Tibial nerve (tissue), 4 donors: ENCODE results near the gene NDUFAF2. TPM values are rescaled to one million over a fixed set of nuclear protein-coding genes. Genes with fewer than 3 reads are reported as not detected.

Experiments
- DNase-seq, 2 donors: peaks; one replicate each; pipeline ENCODE4 v3.0.0-alpha.2; 2019; ENCODE audit warnings: low spot score in 2 of 2
- H3K27ac ChIP-seq, 4 donors: fragments of 200-600 bp; sonication (generic) in 3 of 4; one replicate each; pipeline ENCODE4 v1.5.1; 2017 to 2019; ENCODE audit warnings: mild to moderate bottlenecking in 1 of 4
- H3K27me3 ChIP-seq, 2 donors: fragments of 200-600 bp; sonication (generic) in 1 of 2; one replicate each; pipeline versions ENCODE4 v1.5.1 to v1.6.0; 2017 to 2019
- H3K36me3 ChIP-seq, 3 donors: fragments of 200-600 bp; sonication (generic); one replicate each; pipeline ENCODE4 v1.5.1; 2018 to 2019
- H3K4me1 ChIP-seq, 4 donors: fragments of 200-600 bp; sonication (generic) in 3 of 4; one replicate each; pipeline ENCODE4 v1.5.1; 2017 to 2019
- H3K4me3 ChIP-seq, 4 donors: fragments of 200-600 bp; sonication (generic) in 3 of 4; one replicate each; pipeline ENCODE4 v1.5.1; 2017 to 2019; ENCODE audit warnings: mild to moderate bottlenecking in 1 of 4, moderate library complexity in 1 of 4
- H3K9me3 ChIP-seq, 4 donors: fragments of 200-600 bp; sonication (generic) in 3 of 4; one replicate each; pipeline ENCODE4 v1.5.1; 2017 to 2019
- EP300 ChIP-seq, 2 donors: sonication (generic); formaldehyde crosslinking; IDR thresholded peaks; one replicate each; pipeline ENCODE4 v1.6.1; 2017; ENCODE audit warnings: antibody characterized with exemption in 2 of 2, mild to moderate bottlenecking in 1 of 2
- POLR2A ChIP-seq, 2 donors: fragments of 450-650 bp; IDR thresholded peaks; one replicate each; pipeline ENCODE4 v1.6.1; 2017; ENCODE audit warnings: antibody characterized with exemption in 2 of 2, mild to moderate bottlenecking in 2 of 2, moderate library complexity in 2 of 2
- WGBS, 2 donors: methylation state at CpG; one replicate each; pipeline ENCODE4 v1.1.5; 2018; 5-methylcytosine and 5-hydroxymethylcytosine counted together
- total RNA-seq, 4 donors: library from RNA; depleted of rRNA; stranded (reverse); fragments of >200 nt; gene quantifications; one replicate each; pipeline ENCODE4 v1.1.0, GENCODE V29; 2016
- TF ChIP-seq, protein P1 (sequence below), 5 experiments: fragments of 200-600 bp in 3 of 5; fragments of 450-650 bp in 2 of 5; sonication (generic) in 3 of 5; IDR thresholded peaks; one replicate each; pipeline ENCODE4 v1.5.1; 2016 to 2019; ENCODE audit warnings: antibody characterized with exemption in 5 of 5, mild to moderate bottlenecking in 3 of 5, moderate library complexity in 2 of 5

Gene NDUFAF2
- total RNA-seq, 4 donors from 2014 or later = 16.2 to 46.5 (median 24.2) TPM

DNA sequence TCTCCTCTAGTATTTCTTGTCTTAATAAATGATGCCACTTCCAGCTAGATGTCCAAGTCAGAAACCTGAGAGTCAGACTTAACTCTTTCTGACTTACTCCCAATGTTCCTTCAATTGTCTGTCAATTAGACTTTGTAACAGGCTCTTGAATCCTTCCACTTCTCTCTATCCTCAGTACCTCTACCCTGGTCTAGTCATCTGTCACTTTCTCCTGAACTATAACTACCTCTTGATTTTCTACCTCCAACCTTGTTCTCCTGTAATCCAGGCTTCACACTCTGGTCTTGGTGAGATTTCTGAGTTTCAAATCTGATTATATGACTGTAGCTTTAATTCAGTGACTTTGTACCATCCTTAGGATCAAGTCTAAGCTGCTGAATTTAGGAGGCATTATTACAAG is 64.9 kb downstream of the NDUFAF2 start:
- Histone ChIP-seq H3K27ac (no peak overlapping the region), H3K4me1 (peaks cover 0 to 5% (median 0%) of the 10 kb centered on the region in 4 donors)

DNA sequence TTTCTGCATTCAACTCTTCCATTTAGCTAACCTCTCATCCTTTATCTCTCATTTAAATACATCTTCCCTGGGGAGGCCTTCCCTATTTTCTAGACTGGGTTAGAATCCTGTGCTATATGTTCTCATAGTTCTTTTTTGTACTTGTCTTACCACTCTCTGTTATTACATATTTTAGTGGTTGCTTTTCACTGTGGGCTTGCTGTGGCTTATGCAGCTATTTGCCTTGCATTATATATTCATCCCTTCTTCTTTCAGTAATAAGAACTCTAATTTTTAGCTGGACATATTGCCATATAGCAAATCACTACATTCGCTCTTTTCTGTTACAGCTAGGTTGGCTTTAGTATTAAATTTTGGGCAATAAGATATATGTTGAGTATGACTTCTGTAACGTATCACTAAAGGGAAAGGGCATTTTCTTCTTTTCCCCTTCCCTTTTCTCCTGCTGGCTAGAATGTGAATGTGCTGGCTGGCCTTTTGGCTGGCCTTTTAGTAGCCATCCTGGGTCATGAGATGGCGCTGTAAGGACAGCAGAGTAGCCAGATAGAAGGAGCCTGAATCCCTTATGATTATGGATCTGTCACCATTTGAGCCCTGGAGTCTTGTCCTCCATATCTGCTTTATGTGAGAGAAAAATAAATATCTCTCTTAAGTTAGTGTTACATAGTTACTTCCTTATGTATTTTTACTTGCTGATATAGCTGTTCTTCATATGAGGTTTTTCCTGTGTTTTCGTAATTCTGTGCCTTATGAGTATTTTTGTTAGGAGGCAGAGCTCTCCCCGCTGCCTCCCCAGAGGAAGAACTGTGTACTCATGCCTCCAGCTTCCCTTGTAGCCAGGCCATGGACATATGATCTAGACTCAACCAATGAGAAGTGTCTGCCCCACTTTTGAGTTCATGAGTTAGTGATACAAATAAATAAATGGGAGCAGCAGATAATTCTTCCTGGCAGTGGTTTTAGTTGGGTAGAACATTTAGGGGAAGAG is 65.8 kb downstream of the NDUFAF2 start:
- TF ChIP-seq, protein P1, sequence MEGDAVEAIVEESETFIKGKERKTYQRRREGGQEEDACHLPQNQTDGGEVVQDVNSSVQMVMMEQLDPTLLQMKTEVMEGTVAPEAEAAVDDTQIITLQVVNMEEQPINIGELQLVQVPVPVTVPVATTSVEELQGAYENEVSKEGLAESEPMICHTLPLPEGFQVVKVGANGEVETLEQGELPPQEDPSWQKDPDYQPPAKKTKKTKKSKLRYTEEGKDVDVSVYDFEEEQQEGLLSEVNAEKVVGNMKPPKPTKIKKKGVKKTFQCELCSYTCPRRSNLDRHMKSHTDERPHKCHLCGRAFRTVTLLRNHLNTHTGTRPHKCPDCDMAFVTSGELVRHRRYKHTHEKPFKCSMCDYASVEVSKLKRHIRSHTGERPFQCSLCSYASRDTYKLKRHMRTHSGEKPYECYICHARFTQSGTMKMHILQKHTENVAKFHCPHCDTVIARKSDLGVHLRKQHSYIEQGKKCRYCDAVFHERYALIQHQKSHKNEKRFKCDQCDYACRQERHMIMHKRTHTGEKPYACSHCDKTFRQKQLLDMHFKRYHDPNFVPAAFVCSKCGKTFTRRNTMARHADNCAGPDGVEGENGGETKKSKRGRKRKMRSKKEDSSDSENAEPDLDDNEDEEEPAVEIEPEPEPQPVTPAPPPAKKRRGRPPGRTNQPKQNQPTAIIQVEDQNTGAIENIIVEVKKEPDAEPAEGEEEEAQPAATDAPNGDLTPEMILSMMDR (IDR thresholded peaks at IDR 0.05) = no peak
- TF ChIP-seq POLR2A (IDR thresholded peaks at IDR 0.05) (no peak), EP300 (IDR thresholded peaks at IDR 0.05) (no peak)
- WGBS, 2 donors = 69 to 71% methylated on average over 5 of the region's 5 CpGs
- H3K27me3 ChIP-seq = no peaks in the 10 kb centered on the region

More for the DNA sequence above, 64.9 kb downstream of the NDUFAF2 start:
- no peak overlapping the region for H3K4me3 ChIP-seq
- DNase-seq = no peak
- H3K36me3 ChIP-seq = no peaks in the 10 kb centered on the region
- TF ChIP-seq POLR2A (IDR thresholded peaks at IDR 0.05) (no peak), EP300 (IDR thresholded peaks at IDR 0.05) (no peak)
- TF ChIP-seq, protein P1 (IDR thresholded peaks at IDR 0.05) = no peak
- no peaks in the 10 kb centered on the region for H3K27me3 ChIP-seq
- no peaks in the 10 kb centered on the region for H3K9me3 ChIP-seq

DNA sequence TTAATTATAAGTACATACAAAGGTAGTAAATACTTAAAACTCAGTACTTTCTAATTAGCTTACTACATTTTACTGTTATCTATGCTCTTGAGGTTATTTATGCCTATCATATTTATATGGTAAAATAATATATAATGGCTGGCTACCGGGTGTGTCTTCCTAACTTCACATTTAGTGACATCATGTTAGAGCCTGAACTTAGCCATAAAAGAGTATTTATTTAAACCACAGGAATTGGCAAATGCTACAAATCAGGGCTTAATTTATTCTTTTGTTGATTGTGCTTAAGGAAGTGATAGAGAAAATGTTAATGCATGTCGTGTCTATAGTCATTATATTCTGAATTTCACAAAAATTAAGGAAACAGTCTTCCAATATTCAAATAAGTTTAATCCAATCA is 73.1 kb downstream of the NDUFAF2 start:
- WGBS, 2 donors = 49 to 55% methylated on average over 2 of the region's 2 CpGs
- TF ChIP-seq EP300 (IDR thresholded peaks at IDR 0.05) (no peak), POLR2A (IDR thresholded peaks at IDR 0.05) (no peak)
- TF ChIP-seq, protein P1 (IDR thresholded peaks at IDR 0.05) = no peak

More for the DNA sequence above, 65.8 kb downstream of the NDUFAF2 start:
- Histone ChIP-seq H3K9me3 (no peaks in the 10 kb centered on the region), H3K27ac (no peak overlapping the region), H3K4me1 (peaks cover 0 to 5% (median 0%) of the 10 kb centered on the region in 4 donors), H3K4me3 (no peak overlapping the region), H3K36me3 (no peaks in the 10 kb centered on the region)
- DNase-seq = no peak

DNA sequence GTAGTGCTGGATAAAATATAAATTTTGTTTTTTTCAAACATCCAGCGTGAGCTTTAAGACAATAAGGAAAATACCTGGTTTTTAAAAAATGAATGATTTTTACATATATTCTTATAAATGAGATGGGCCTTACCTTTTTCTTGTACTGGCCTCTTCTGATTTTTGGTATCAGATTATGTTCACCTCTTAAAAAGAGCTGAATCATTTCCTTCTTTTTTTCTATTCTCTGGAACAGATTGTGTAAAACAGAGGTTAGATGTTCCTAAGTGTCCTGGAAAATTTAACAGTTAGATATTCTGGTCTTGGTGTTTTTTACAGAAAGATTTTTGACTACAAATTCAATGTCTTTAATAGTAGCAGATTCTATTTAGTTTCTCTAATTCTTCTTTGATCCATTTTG is 74.6 kb downstream of the NDUFAF2 start:
- no peak overlapping the region for H3K4me3 ChIP-seq
- H3K36me3 ChIP-seq = no peaks in the 10 kb centered on the region
- no peak overlapping the region for H3K27ac ChIP-seq
- TF ChIP-seq, protein P1 (IDR thresholded peaks at IDR 0.05) = no peak
- TF ChIP-seq POLR2A (IDR thresholded peaks at IDR 0.05) = no peak
- no peak for TF ChIP-seq EP300 (IDR thresholded peaks at IDR 0.05)
- no peak for DNase-seq
- H3K27me3 ChIP-seq = no peaks in the 10 kb centered on the region
- 91 to 100% methylated on average over 1 of the region's 1 CpG for WGBS, 2 donors
- H3K9me3 ChIP-seq = peaks cover 0 to 8% (median 0%) of the 10 kb centered on the region in 4 donors
- peaks cover 0 to 11% (median 0%) of the 10 kb centered on the region in 4 donors for H3K4me1 ChIP-seq

More for the DNA sequence above, 73.1 kb downstream of the NDUFAF2 start:
- no peak for DNase-seq
- H3K27ac ChIP-seq = no peak overlapping the region
- no peak overlapping the region for H3K4me3 ChIP-seq
- peaks cover 0 to 11% (median 0%) of the 10 kb centered on the region in 4 donors for H3K4me1 ChIP-seq
- H3K9me3 ChIP-seq = peaks cover 0 to 8% (median 0%) of the 10 kb centered on the region in 4 donors
- no peaks in the 10 kb centered on the region for H3K27me3 ChIP-seq
- no peaks in the 10 kb centered on the region for H3K36me3 ChIP-seq

DNA sequence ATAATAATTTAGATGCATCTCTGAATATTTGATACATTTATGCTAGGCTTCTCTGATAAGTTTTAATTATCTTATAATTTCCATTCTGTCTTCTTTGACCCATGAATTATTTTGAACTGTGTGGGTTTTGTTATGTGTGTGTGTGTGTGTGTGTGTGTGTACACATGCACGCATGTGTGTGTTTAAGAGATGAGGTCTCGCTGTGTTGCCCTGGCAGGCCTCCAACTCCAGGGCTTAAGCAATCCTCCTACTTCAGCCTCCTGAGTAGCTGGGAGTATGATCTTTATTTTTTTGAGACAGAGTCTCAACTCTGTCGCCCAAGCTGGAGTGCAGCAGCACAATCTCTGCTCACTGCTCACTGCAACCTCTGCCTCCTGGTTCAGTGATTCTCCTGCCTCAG is 75.4 kb downstream of the NDUFAF2 start:
- H3K4me1 ChIP-seq = peaks cover 0 to 11% (median 0%) of the 10 kb centered on the region in 4 donors
- no peak for DNase-seq
- H3K9me3 ChIP-seq = peaks cover 0 to 8% (median 0%) of the 10 kb centered on the region in 4 donors
- no peaks in the 10 kb centered on the region for H3K36me3 ChIP-seq
- 51 to 59% methylated on average over 3 of the region's 3 CpGs for WGBS, 2 donors
- no peak for TF ChIP-seq EP300 (IDR thresholded peaks at IDR 0.05)
- TF ChIP-seq, protein P1 (IDR thresholded peaks at IDR 0.05) = no peak
- H3K4me3 ChIP-seq = no peak overlapping the region
- no peak overlapping the region for H3K27ac ChIP-seq
- H3K27me3 ChIP-seq = no peaks in the 10 kb centered on the region
